GM23338 (cell line): ENCODE data around the gene RGL3. TPM values are rescaled to one million over a fixed set of nuclear protein-coding genes. Genes with fewer than 3 reads are reported as not detected.

ENCODE experiments used
- ATAC-seq: fragments of 200-7000 bp; cut with Tn5 transposase; 3 replicates; pipeline ENCODE4 v1.9.1; 2020
- DNase-seq: peaks from one replicate; pipeline ENCODE4 v3.0.0-alpha.2; 2015; ENCODE audit warnings: low spot score
- H2AFZ ChIP-seq: fragments of 200-600 bp; sonication (generic); 2 replicates; pipeline ENCODE4 v1.8.0; 2016; ENCODE audit warnings: antibody characterized with exemption, mild to moderate bottlenecking, moderate library complexity
- H3F3A ChIP-seq: fragments of 200-600 bp; sonication (generic); replicated peaks from 2 replicates; pipeline ENCODE4 v1.8.0; 2017; ENCODE audit warnings: antibody characterized with exemption, mixed run types, low read depth
- H3K27ac ChIP-seq: fragments of 200-600 bp; sonication (generic); 2 replicates; pipeline ENCODE4 v1.6.1; 2016; ENCODE audit warnings: low read depth
- H3K27me3 ChIP-seq: fragments of 200-600 bp; sonication (generic); 2 replicates; pipeline ENCODE4 v1.8.0; 2016; ENCODE audit warnings: mild to moderate bottlenecking, mixed run types, moderate library complexity; ENCODE audit not compliant: insufficient read depth
- H3K36me3 ChIP-seq: fragments of 200-600 bp; sonication (generic); 2 replicates; pipeline ENCODE4 v1.8.0; 2016; ENCODE audit warnings: mild to moderate bottlenecking; ENCODE audit not compliant: insufficient read depth
- H3K4me1 ChIP-seq: fragments of 200-600 bp; sonication (generic); 2 replicates; pipeline ENCODE4 v1.8.0; 2016; ENCODE audit warnings: mild to moderate bottlenecking, moderate library complexity; ENCODE audit not compliant: insufficient read depth
- H3K4me2 ChIP-seq: fragments of 200-600 bp; sonication (generic); 2 replicates; pipeline ENCODE4 v1.7.1; 2017; ENCODE audit warnings: mixed run types
- H3K4me3 ChIP-seq: fragments of 200-600 bp; sonication (generic); 2 replicates; pipeline ENCODE4 v1.6.1; 2016; ENCODE audit warnings: mixed run types
- H3K79me2 ChIP-seq: fragments of 200-600 bp; sonication (generic); replicated peaks from 2 replicates; pipeline ENCODE4 v1.8.0; 2017; ENCODE audit warnings: mild to moderate bottlenecking; ENCODE audit not compliant: insufficient read depth
- H3K9me2 ChIP-seq: fragments of 200-600 bp; sonication (generic); 2 replicates; pipeline ENCODE4 v1.8.0; 2017; ENCODE audit not compliant: insufficient read depth
- H4K20me1 ChIP-seq: fragments of 200-600 bp; sonication (generic); replicated peaks from 2 replicates; pipeline ENCODE4 v1.8.0; 2017; ENCODE audit warnings: mild to moderate bottlenecking; ENCODE audit not compliant: insufficient read depth
- H3K27ac Mint-ChIP-seq: 2 replicates; pipeline ENCODE4 v1.8.0; 2020; ENCODE audit warnings: inconsistent platforms, mild to moderate bottlenecking, moderate library complexity, mixed read lengths
- H3K27me3 Mint-ChIP-seq: 3 replicates; pipeline ENCODE4 v1.8.0; 2022; ENCODE audit warnings: low read depth, mild to moderate bottlenecking, moderate library complexity, mixed read lengths, inconsistent platforms; ENCODE audit not compliant: insufficient read depth, poor library complexity
- H3K36me3 Mint-ChIP-seq: 3 replicates; pipeline ENCODE4 v1.8.0; 2021; ENCODE audit warnings: low read depth, mild to moderate bottlenecking, inconsistent platforms, moderate library complexity, mixed read lengths
- H3K4me1 Mint-ChIP-seq: 3 replicates; pipeline ENCODE4 v1.8.0; 2020; ENCODE audit warnings: mild to moderate bottlenecking, inconsistent platforms, mixed read lengths
- H3K4me3 Mint-ChIP-seq: 3 replicates; pipeline ENCODE4 v1.8.0; 2021; ENCODE audit warnings: moderate library complexity, mild to moderate bottlenecking, inconsistent platforms, mixed read lengths
- H3K9me3 Mint-ChIP-seq: 3 replicates; pipeline ENCODE4 v1.8.0; 2020; ENCODE audit warnings: moderate library complexity, mild to moderate bottlenecking, inconsistent platforms, mixed read lengths
- CREB1 ChIP-seq: fragments of 250-450 bp; sonication (Bioruptor Pico); IDR thresholded peaks from 2 replicates; pipeline ENCODE4 v1.5.0; 2020; ENCODE audit warnings: low read depth, mild to moderate bottlenecking, moderate library complexity
- EZH2phosphoT487 ChIP-seq: fragments of 200-600 bp; sonication (generic); IDR thresholded peaks from one replicate; pipeline ENCODE4 v1.8.1; 2018; ENCODE audit warnings: antibody characterized with exemption; ENCODE audit not compliant: unreplicated experiment
- JUNB ChIP-seq: IDR thresholded peaks from one replicate; pipeline ENCODE4 v1.6.1; 2016; ENCODE audit warnings: antibody characterized with exemption; ENCODE audit not compliant: unreplicated experiment
- STAT1 ChIP-seq: IDR thresholded peaks from one replicate; pipeline ENCODE4 v1.6.1; 2016; ENCODE audit warnings: antibody characterized with exemption; ENCODE audit not compliant: unreplicated experiment
- ZNF114 ChIP-seq: fragments of 250-450 bp; sonication (Bioruptor Pico); IDR thresholded peaks from 2 replicates; pipeline ENCODE4 v1.5.0; 2020; ENCODE audit warnings: mild to moderate bottlenecking, moderate library complexity
- polyA plus RNA-seq: library from polyadenylated mRNA; unstranded; fragments of >200 nt; fragmentation: Nextera tagmentation; extraction: Ambion mirVana; gene quantifications from 2 replicates; pipeline ENCODE4 v1.2.1, GENCODE V29; 2016
- total RNA-seq: library from RNA; depleted of rRNA; stranded (reverse); fragments of >200 nt; shearing (Covaris generic); gene quantifications from 2 replicates; pipeline ENCODE4 v1.2.3, GENCODE V29; 2014
- TF ChIP-seq, protein P1 (sequence below): IDR thresholded peaks from one replicate; pipeline ENCODE4 v1.6.1; 2018; ENCODE audit warnings: antibody characterized with exemption; ENCODE audit not compliant: unreplicated experiment
- TF ChIP-seq, protein P2 (sequence below): fragments of 250-450 bp; sonication (Bioruptor Pico); IDR thresholded peaks from 2 replicates; pipeline ENCODE4 v1.5.0; 2020; ENCODE audit warnings: mild to moderate bottlenecking, moderate library complexity
- TF ChIP-seq, protein P3 (sequence below): IDR thresholded peaks from 2 replicates; pipeline ENCODE4 v1.6.1; 2016; ENCODE audit warnings: antibody characterized with exemption

The RGL3 gene
- total and polyA plus RNA-seq, 2 experiments from 2014 or later = 48.8 to 49.4 TPM

DNA sequence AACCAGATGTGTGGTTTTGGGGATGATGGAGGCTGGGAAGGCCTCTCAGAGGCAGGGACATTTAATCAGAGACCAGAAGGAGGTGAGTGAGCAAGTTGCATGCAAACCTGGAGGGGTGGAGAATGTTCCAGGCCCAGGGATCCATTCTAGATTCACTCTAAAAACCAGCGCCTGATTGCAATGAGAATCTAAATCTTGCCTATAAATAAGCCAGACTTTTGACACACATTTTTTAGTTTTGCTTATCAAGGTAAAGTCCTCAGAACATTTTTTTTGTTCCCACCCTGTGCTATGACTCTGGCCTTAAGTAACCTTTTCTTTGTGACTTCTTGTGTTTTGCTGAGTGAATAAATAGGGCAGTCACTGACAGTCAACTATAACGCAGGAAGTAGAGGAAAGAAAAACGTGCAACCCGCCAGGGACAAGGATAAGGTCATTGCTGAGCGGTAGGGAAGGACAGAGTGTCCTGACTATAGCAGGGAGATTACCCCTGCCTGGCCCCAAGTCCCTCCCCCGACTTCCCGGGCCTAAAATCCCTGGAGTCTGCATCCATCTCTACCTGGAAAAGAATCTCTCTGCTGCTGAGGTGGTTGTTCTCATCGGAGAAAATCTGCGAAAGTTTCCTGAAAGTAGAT lies 14.4 kb downstream of the RGL3 start:
- Histone ChIP-seq H3K36me3 (no peaks in the 10 kb centered on the region), H3K4me2 (no peak overlapping the region), H3K4me3 (no peak overlapping the region), H3K4me1 (peaks cover 2% of the 10 kb centered on the region; the same call in 1 of the 2 replicates), H4K20me1 (0 out of 2 replicates have a peak, but pooled peaks cover 7% of the 10 kb centered on the region), H3K79me2 (no peaks in the 10 kb centered on the region), H3K27ac (0 out of 2 replicates have a peak overlapping the region, but pooled peaks have one; percentile 32), H3K9me2 (no peaks in the 10 kb centered on the region), H2AFZ (no peak overlapping the region), H3F3A (peaks cover 6% of the 10 kb centered on the region; the same call in 1 of the 2 replicates), H3K27me3 (no peaks in the 10 kb centered on the region)
- TF ChIP-seq, protein P1, sequence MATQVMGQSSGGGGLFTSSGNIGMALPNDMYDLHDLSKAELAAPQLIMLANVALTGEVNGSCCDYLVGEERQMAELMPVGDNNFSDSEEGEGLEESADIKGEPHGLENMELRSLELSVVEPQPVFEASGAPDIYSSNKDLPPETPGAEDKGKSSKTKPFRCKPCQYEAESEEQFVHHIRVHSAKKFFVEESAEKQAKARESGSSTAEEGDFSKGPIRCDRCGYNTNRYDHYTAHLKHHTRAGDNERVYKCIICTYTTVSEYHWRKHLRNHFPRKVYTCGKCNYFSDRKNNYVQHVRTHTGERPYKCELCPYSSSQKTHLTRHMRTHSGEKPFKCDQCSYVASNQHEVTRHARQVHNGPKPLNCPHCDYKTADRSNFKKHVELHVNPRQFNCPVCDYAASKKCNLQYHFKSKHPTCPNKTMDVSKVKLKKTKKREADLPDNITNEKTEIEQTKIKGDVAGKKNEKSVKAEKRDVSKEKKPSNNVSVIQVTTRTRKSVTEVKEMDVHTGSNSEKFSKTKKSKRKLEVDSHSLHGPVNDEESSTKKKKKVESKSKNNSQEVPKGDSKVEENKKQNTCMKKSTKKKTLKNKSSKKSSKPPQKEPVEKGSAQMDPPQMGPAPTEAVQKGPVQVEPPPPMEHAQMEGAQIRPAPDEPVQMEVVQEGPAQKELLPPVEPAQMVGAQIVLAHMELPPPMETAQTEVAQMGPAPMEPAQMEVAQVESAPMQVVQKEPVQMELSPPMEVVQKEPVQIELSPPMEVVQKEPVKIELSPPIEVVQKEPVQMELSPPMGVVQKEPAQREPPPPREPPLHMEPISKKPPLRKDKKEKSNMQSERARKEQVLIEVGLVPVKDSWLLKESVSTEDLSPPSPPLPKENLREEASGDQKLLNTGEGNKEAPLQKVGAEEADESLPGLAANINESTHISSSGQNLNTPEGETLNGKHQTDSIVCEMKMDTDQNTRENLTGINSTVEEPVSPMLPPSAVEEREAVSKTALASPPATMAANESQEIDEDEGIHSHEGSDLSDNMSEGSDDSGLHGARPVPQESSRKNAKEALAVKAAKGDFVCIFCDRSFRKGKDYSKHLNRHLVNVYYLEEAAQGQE = no peak
- TF ChIP-seq CREB1 = no peak
- no peak for TF ChIP-seq JUNB
- Mint-ChIP-seq H3K36me3 (peaks cover 33% of the 10 kb centered on the region), H3K4me1 (no peaks in the 10 kb centered on the region; the same call in 2 of the 3 replicates), H3K4me3 (no peak overlapping the region), H3K9me3 (no peaks in the 10 kb centered on the region), H3K27ac (peak overlapping the region; percentile 67; the same call in 1 of the 2 replicates), H3K27me3 (peaks cover 9% of the 10 kb centered on the region)
- ATAC-seq = no peak
- DNase-seq = no peak

DNA sequence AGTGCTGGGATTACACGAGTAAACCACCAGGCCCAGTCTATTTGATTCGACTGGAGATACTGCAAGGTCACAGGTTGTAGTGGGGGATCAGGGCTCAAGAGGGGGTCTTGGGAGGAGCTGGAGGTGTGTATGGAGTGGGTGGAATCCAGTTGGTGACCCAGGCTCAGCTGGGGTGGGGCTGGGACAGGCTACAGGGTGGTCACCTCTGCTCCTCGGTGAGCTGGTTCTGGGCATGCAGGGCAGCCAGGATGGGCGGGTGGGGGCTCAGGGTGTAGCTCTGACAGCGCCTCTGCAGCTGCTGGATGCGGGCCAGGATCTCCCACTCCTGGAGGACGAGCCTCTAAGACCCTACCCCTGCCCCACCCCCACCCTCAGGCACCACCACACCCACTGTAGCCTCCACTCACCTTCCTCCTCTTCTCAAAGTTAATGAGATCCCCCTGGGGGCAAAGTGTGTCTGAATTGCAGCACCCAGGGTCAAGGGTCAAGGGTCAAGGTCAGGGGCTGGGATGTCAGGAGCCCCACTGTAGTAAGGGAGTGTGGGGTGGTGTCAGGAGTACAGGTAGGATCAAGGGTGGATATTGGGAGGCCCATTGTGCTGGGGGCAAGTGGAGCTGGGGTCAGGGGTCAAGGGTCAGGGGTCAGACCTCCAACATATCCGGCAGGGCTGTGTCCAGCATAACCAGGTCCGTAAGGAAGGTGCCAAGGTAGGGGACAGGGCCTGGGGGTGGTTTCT lies 17.1 kb downstream of the RGL3 start:
- peaks cover 9% of the 10 kb centered on the region for H3K27me3 Mint-ChIP-seq
- H3K4me3 Mint-ChIP-seq = no peak overlapping the region
- H2AFZ ChIP-seq = no peak overlapping the region
- no peaks in the 10 kb centered on the region for H3K9me3 Mint-ChIP-seq
- ATAC-seq (no peak), DNase-seq (no peak)
- no peak overlapping the region for H3K4me2 ChIP-seq
- no peak overlapping the region for H3K27ac ChIP-seq
- no peaks in the 10 kb centered on the region for H3K79me2 ChIP-seq
- H3K27me3 ChIP-seq = no peaks in the 10 kb centered on the region
- 0 out of 2 replicates have a peak, but pooled peaks cover 2% of the 10 kb centered on the region for H4K20me1 ChIP-seq
- no peaks in the 10 kb centered on the region; the same call in 2 of the 3 replicates for H3K4me1 Mint-ChIP-seq
- H3K36me3 ChIP-seq = no peaks in the 10 kb centered on the region; the same call in 1 of the 2 replicates
- peaks cover 2% of the 10 kb centered on the region; the same call in 1 of the 2 replicates for H3K4me1 ChIP-seq
- H3K4me3 ChIP-seq = no peak overlapping the region
- peaks cover 43% of the 10 kb centered on the region for H3K36me3 Mint-ChIP-seq
- H3K27ac Mint-ChIP-seq = no peak overlapping the region
- no peaks in the 10 kb centered on the region for H3K9me2 ChIP-seq
- H3F3A ChIP-seq = peaks cover 6% of the 10 kb centered on the region; the same call in 1 of the 2 replicates
- TF ChIP-seq, protein P2, sequence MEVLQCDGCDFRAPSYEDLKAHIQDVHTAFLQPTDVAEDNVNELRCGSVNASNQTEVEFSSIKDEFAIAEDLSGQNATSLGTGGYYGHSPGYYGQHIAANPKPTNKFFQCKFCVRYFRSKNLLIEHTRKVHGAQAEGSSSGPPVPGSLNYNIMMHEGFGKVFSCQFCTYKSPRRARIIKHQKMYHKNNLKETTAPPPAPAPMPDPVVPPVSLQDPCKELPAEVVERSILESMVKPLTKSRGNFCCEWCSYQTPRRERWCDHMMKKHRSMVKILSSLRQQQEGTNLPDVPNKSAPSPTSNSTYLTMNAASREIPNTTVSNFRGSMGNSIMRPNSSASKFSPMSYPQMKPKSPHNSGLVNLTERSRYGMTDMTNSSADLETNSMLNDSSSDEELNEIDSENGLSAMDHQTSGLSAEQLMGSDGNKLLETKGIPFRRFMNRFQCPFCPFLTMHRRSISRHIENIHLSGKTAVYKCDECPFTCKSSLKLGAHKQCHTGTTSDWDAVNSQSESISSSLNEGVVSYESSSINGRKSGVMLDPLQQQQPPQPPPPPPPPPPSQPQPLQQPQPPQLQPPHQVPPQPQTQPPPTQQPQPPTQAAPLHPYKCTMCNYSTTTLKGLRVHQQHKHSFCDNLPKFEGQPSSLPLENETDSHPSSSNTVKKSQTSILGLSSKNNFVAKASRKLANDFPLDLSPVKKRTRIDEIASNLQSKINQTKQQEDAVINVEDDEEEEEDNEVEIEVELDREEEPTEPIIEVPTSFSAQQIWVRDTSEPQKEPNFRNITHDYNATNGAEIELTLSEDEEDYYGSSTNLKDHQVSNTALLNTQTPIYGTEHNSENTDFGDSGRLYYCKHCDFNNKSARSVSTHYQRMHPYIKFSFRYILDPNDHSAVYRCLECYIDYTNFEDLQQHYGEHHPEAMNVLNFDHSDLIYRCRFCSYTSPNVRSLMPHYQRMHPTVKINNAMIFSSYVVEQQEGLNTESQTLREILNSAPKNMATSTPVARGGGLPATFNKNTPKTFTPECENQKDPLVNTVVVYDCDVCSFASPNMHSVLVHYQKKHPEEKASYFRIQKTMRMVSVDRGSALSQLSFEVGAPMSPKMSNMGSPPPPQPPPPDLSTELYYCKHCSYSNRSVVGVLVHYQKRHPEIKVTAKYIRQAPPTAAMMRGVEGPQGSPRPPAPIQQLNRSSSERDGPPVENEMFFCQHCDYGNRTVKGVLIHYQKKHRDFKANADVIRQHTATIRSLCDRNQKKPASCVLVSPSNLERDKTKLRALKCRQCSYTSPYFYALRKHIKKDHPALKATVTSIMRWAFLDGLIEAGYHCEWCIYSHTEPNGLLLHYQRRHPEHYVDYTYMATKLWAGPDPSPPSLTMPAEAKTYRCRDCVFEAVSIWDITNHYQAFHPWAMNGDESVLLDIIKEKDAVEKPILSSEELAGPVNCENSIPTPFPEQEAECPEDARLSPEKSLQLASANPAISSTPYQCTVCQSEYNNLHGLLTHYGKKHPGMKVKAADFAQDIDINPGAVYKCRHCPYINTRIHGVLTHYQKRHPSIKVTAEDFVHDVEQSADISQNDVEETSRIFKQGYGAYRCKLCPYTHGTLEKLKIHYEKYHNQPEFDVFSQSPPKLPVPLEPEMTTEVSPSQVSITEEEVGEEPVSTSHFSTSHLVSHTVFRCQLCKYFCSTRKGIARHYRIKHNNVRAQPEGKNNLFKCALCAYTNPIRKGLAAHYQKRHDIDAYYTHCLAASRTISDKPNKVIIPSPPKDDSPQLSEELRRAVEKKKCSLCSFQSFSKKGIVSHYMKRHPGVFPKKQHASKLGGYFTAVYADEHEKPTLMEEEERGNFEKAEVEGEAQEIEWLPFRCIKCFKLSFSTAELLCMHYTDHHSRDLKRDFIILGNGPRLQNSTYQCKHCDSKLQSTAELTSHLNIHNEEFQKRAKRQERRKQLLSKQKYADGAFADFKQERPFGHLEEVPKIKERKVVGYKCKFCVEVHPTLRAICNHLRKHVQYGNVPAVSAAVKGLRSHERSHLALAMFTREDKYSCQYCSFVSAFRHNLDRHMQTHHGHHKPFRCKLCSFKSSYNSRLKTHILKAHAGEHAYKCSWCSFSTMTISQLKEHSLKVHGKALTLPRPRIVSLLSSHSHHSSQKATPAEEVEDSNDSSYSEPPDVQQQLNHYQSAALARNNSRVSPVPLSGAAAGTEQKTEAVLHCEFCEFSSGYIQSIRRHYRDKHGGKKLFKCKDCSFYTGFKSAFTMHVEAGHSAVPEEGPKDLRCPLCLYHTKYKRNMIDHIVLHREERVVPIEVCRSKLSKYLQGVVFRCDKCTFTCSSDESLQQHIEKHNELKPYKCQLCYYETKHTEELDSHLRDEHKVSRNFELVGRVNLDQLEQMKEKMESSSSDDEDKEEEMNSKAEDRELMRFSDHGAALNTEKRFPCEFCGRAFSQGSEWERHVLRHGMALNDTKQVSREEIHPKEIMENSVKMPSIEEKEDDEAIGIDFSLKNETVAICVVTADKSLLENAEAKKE = no peak
- TF ChIP-seq EZH2phosphoT487 (no peak), ZNF114 (CRISPR knock-in tag) (no peak), STAT1 (no peak), JUNB (no peak)
- TF ChIP-seq, protein P3, sequence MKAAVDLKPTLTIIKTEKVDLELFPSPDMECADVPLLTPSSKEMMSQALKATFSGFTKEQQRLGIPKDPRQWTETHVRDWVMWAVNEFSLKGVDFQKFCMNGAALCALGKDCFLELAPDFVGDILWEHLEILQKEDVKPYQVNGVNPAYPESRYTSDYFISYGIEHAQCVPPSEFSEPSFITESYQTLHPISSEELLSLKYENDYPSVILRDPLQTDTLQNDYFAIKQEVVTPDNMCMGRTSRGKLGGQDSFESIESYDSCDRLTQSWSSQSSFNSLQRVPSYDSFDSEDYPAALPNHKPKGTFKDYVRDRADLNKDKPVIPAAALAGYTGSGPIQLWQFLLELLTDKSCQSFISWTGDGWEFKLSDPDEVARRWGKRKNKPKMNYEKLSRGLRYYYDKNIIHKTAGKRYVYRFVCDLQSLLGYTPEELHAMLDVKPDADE = no peak
